ENCODE results near the gene TNFAIP3.
"Not testable (repeated sequence)": the region's sequence is repeated elsewhere in the genome, so short reads cannot be mapped to it uniquely, and the experiment has no call there.

Gene TNFAIP3

DNA sequence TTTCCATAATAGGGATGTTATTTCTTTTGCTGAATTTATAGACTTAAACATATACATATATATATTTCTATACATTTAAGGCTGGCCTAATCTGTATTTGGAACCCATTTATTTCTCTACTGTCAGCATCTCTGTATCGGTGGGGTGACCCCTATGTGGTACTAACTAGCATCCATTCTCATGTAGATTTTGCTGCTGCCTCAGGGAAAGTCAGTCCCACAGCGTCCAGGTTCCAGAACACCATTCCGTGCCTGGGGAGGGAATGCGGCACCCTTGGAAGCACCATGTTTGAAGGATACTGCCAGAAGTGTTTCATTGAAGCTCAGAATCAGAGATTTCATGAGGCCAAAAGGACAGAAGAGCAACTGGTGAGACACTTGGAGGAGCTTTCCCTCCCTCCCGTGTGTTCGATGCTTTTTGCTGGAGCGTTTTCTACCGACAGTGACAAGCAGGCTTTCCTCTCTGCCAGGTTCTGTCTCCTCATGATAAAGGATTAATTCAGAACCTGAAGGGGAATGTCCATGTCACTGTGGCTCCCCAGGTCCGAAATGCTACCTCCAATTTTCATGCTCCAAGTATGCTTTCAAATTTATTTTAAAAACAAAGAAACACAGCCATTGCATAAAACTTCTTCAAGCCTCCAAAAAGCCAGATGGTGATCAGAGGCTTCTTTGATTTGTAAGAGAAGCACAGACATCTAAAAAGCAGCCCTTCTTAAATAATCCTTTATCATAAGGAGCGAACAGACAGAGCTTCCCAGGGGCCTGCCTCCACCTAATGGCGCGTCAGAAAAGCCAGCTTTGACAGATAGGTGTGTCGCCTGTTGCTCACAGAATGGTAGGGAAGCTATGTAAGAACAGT lies 13.1 kb downstream of the TNFAIP3 start:
- no peak for DNase-seq

DNA sequence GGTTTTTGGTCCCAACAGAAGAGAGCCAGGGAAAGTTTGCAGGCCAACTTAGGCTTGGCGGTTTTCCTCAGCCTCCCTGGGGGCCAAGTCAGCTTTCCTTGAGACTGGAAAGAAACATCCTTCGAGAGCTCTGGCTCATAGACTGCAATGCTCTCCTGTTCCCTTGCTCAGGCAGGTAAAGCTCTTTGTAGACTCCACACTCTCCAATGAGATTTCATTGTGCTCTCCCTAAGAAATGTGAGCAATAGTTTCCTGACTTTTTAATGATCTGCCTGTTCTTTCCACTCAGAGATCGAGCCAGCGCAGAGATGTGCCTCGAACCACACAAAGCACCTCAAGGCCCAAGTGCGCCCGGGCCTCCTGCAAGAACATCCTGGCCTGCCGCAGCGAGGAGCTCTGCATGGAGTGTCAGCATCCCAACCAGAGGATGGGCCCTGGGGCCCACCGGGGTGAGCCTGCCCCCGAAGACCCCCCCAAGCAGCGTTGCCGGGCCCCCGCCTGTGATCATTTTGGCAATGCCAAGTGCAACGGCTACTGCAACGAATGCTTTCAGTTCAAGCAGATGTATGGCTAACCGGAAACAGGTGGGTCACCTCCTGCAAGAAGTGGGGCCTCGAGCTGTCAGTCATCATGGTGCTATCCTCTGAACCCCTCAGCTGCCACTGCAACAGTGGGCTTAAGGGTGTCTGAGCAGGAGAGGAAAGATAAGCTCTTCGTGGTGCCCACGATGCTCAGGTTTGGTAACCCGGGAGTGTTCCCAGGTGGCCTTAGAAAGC lies 13.9 kb downstream of the TNFAIP3 start:
- no peak for DNase-seq

DNA sequence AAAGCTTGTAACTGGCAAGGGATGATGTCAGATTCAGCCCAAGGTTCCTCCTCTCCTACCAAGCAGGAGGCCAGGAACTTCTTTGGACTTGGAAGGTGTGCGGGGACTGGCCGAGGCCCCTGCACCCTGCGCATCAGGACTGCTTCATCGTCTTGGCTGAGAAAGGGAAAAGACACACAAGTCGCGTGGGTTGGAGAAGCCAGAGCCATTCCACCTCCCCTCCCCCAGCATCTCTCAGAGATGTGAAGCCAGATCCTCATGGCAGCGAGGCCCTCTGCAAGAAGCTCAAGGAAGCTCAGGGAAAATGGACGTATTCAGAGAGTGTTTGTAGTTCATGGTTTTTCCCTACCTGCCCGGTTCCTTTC lies 14.4 kb downstream of the TNFAIP3 start:
- no peak for DNase-seq

DNA sequence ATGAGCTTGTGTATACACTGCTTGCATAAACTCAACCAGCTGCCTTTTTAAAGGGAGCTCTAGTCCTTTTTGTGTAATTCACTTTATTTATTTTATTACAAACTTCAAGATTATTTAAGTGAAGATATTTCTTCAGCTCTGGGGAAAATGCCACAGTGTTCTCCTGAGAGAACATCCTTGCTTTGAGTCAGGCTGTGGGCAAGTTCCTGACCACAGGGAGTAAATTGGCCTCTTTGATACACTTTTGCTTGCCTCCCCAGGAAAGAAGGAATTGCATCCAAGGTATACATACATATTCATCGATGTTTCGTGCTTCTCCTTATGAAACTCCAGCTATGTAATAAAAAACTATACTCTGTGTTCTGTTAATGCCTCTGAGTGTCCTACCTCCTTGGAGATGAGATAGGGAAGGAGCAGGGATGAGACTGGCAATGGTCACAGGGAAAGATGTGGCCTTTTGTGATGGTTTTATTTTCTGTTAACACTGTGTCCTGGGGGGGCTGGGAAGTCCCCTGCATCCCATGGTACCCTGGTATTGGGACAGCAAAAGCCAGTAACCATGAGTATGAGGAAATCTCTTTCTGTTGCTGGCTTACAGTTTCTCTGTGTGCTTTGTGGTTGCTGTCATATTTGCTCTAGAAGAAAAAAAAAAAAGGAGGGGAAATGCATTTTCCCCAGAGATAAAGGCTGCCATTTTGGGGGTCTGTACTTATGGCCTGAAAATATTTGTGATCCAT lies 15.3 kb downstream of the TNFAIP3 start:
- DNase-seq = no peak

DNA sequence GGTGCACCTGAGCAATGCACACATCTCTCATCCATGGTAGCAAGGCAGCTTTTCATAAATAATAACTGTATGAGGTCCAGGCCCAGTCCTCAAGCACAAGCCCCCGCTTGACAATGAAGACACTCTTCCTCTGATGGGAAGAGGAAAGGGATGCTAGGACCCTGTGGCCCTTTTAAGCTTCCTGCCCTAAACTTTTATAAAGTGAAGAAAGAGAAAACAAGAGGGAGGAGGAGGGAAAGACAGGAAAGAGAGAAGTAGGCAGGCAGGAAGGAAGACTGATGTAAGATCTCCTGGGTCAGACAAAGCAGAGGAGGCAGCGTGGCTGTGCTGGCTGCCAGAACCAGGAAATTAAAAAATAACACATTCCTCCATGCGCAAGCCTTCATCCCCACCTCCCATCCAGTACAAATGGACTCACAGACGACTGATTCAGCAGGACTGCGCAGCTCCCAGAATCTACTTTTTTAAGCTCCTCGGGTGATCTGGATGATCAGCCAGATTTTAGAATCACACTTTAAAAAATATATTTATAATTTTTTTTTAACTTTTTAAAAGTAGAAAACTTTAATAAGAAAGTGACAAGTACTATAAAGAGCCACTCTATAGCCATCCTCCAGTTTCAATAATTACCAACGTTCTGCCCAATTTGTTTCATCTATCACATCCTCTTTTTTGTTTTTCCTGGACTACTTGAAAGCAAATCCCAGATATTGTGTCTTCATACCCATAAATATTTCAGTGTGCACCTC lies 16.5 kb downstream of the TNFAIP3 start:
- no peak for DNase-seq

DNA sequence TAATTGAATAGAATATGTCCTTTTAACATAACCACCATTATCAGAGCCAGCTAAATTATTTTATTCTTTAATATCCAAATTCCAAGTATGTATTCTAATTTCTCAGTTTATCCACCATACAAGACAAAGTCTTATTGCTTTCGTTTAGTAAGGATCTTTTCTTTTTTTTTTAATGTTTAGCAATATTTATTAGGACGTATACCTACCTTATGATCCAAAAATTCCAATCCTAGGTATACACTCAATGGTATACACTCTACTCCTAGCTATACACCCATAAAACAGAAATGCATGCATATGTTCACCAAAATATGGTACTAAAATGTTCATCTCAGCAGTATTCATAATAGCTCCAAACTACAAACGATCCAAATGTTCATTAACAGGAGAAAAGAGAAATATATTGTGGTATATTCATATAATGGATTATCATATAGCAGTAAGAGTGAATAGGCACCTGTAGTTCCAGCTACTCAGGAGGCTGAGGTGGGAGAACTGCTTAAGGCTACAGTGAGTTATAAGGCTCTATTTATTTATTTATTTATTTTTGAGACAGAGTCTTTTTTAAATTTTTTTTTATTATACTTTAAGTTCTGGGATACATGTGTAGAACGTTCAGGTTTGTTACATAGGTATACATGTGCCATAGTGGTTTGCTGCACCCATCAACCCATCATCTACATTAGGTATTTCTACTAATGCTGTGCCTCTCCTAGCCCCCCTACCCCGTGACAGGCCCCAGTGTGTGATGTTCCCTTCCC lies 17.3 kb downstream of the TNFAIP3 start:
- DNase-seq = no peak

DNA sequence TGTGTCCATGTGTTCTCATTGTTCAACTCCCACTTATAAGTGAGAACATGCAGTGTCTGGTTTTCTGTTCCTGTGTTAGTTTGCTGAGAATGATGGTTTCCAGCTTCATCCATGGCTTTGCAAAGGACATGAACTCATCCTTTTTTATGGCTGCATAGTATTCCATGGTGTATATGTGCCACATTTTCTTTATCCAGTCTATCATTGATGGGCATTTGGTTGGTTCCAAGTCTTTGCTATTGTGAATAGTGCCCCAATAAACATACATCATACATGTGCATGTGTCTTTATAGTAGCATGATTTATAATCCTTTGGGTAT lies 17.8 kb downstream of the TNFAIP3 start:
- not testable (repeated sequence) for DNase-seq

DNA sequence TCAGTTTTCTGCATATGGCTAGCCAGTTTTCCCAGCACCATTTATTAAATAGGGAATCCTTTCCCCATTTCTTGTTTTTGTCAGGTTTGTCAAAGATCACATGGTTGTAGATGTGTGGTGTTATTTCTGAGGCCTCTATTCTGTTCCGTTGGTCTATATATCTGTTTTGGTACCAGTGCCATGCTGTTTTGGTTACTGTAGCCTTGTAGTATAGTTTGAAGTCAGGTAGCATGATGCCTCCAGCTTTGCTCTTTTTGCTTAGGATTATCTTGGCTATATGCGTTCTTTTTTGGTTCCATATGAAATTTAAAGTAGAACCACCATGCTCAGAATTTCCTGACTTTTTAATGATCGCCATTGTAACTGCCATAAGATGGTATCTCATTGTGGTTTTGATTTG lies 19.2 kb downstream of the TNFAIP3 start:
- DNase-seq = not testable (repeated sequence)

DNA sequence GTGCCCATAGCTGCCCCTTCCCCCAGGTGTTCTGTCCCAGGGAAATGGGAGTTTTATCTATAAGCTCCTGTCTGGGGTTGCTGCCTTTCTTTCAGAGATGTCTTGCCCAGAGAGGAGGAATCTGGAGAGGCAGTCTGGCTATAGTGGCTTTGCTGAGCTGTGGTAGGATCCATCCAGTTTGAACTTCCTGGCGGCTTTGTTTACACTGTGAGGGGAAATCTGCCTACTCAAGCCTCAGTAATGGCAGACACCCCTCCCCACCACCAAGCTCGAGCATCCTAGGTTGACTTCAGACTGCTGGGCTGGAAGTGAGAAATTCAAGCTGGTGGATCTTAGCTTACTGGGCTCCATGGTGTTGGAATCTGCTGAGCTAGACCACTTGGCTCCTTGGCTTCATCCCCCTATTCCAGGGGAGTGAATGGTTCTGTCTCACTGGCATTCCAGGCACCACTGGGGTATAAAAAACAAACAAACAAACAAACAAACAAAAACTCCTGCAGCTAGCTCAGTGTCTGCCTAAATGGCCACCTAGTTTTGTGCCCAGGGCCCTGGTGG lies 24.0 kb downstream of the TNFAIP3 start:
- no peak for DNase-seq

DNA sequence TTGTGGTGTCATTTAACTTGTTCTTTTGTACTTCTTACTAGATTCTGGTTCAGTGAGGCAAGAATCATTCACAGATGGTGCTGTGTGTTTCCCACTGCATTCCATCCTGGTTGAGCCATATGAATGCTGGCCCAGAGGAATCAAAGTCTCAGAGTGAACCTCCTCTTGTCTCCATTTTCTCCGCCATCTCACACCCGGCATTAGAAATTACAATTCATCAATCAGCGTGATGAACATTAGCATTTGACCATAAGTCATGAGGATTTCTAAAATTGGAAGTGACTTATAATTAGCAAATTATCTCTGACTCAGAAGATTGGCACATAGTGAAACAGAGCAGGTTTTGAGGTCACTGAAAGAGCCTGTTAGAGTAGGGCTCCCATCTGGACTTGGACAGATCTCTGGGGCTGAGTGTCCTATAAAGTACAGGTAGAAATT lies 25.2 kb downstream of the TNFAIP3 start:
- no peak for DNase-seq

DNA sequence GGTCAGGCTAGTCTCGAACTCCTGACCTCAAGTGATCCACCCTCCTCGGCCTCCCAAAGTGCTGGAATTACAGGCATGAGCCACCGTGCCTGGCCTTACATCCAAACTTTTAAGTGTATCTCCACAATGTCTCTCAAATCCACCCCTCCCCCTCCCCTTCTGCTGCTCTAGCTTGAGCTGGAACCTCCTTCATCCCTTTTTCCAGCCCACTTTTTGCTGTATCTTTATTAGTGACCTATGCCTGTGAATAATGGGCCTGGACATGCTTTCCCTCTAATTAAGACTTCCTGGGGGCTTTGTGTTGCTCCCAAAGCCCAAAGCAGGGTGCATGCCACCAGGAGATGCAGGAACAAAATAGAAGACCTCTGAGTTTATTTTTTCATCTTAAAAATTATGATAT lies 26.1 kb downstream of the TNFAIP3 start:
- DNase-seq = no peak

DNA sequence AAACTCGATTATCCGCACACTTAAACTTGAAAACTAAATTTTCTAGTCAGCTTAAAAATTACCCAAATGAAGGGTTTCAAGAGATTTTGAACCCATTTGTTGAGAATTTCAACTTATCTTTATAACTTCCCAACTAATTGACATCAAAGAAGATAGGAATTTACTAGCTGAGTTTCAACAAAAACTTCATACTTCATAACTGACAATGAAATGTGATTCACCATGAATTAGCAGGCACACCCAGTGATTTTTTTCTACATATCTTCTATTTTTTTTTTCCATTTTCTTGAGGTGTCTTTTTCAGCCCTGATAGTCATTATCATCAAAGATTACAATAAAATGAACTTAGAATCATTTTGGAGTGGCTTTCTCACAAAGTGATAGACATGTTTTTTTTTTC lies 26.7 kb downstream of the TNFAIP3 start:
- DNase-seq = no peak

DNA sequence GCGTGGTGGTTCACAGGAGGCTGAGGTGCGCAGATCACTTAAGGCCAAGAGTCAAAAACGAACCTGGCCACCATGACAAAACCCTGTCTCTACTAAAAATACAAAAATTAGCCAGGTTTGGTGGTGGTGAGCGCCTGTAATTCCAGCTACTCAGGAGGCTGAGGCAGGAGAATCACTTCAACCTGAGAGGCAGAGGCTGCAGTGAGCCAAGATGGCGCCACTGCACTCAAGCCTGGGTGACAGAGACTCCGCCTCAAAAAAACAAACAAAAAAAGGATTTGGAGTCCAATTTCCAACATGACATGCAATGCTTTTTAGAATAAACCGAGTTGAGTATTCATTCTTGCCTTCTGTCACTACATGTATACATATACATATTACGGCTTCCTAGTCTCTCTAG lies 27.3 kb downstream of the TNFAIP3 start:
- DNase-seq = not testable (repeated sequence)

DNA sequence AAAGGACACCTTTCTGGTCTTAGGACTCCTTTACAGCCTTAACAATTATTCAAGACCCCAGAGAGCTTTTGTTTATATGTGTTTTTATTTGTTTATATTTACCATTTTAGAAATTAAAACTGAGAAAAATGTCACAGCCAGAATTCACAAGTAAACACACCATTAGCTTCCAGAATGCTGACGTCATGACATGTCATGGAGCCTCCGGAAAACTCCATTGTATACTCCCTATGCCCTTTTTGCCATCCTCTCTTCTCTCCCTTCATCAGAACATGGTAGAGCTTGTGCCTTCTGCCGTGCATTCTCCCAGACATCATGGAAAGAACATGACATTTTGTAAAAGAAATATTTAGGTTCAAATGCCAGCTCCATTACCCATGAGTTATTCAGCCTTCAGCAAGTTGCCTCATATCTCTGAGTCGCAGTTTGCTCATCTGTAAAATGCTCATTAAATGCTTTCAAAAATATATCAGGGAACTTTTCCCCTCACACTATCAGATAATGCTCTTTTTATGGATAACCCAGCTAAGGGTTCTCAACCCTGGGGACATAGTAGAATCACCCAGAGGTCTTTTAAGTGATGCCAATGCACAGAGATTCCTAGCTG lies 27.8 kb downstream of the TNFAIP3 start:
- no peak for DNase-seq

DNA sequence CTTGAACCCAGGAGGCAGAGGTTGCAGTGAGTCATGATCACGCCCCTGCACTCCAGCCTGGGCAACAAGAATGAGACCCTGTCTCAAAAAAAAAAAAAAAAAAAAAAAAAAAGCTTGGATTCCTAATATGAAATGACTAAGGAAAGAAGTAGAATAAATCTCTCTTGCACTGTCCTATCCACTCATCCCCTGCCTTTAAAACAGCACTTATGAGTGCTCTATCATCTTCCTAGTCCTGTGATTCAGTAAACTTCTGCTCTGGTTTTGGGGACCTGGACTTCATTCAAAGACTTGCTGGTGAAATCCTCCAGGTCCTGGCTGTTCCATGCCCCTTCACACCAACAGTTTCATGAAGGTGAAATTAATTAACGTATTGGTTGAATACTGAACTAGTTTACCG lies 29.6 kb downstream of the TNFAIP3 start:
- no peak for DNase-seq

DNA sequence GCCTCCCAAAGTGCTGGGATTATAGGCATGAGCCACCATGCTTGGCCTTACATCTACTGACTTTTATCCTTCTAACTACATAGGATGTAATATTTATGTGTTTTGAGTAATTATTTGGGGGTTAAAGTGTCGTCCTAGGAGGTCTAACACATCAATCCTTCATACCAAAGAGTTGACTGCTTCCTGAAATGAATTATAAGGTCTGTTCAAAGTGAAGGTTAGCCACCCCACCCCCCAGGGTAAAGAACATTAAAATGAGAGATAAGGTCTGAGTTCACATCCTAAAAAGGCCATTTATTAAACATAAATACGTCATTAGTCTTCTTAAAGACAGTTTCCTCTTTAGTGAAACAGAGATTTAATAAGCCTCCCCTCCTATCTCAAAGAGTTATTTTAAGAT lies 33.8 kb downstream of the TNFAIP3 start:
- DNase-seq = no peak

DNA sequence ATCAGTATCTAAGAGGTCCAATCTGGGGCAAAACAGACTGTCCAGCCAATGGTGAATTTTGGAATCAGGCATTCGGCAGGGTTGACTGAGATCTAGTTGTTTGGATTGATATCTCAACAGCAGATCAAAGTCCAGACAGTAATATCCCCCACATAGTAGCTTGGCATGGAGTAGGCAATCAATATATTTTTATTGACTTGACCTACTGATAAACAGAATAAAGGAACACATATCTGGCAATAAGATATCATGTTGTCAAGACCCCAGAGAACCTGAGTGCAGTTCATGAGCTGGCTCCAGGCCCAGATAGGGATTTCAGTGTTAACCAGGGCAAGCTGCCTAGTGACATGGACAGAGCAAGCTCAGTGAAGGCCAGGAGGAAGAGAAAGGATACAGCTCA lies 34.4 kb downstream of the TNFAIP3 start:
- DNase-seq = no peak

DNA sequence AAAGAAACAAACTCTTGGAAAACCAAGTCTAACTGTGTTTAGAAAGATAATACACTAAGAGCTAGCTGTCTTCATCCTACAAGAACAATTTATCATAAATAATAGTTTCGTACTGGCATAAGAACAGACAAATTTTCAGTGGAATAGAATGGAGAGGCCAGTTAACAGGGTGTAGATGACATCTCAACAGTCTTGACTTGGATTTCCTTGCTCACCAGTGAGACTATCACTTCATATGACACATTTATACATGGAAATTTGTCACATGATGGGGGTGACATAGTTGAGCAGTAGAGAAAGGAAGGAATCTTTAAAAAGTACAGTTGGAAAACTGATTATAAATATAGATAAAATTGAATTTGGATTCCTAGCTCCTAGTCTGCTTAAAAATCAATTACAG lies 35.6 kb downstream of the TNFAIP3 start:
- no peak for DNase-seq

DNA sequence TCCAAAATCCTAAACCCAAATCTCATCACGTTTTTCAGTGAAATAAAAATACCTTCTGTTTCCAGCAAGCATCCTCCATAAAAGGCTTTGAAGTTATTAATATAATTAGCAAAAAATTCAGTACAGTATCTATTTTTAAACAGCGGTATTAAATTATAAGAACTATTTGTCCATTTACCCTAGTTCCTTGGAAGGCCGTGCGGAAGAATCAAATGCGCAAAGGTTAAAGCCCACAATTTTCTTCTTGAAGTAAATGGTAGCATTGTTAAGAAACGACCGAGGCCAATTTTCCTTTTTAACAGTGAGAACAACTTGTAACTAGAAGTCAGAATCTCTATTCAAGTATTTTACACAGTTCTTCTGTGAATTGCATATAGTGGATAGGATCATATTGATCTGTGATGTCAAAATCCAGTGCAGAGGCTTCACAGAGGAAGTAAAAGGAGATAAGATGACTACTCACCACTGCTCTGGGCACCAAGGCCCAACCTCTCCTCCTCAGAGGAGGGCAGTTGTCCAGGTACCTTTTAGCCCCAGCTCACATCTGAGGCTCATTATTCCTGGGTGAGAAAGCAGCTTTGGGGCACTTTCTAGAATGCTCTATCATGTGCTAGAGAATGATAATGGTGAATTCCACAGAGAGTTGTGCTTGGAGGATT lies 36.3 kb downstream of the TNFAIP3 start:
- no peak for DNase-seq

DNA sequence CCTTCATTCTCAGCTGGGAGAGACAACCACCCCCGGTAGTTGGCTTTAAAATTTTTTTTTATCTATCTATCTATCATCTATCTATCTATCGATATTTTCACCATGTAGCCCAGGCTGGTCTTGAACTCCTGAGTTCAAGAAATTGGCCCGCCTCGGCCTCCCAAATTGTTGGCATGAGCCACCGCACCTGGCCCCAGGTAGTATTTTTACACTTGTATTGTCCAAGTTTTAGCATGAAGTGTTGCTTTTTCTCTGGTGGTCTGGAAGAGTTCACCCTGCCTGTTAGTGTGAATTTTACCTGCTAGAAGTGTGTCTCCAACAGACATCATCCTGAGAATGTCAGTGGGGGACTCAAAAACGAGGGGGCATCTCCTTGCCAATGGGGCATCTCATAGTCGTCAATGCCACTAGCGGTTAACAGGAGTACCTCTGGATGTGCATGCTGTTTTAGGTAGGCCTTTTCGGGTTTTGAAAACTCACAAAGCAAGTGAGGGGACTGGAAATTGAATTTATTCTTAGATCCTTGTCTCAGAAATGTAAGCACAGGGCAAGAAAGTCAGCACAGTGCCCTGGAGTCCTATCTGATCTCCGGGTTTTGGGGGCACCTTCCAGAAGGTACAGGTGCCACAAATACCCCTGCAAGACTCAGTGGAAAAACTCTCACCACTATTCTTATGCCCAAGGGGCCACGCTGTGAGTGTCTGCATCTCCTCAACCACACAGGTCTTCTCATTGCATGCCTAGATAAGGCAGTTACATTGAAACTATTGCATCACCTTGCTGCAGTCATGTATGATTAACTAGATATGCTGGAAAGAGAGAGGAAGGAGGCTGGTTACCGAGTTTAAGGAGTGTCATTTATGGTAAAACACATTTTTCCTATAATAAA lies 37.1 kb downstream of the TNFAIP3 start:
- no peak for DNase-seq
